GM13976 (cell line): Measurements from ENCODE around the gene UBAC2.

Experiments used
- DNase-seq: peaks from one replicate; pipeline ENCODE4 v3.0.0; 2012; ENCODE audit warnings: low spot score
- in situ Hi-C: fragments of 300-500 bp; cut with MboI; formaldehyde crosslinking; loops from one replicate; pipeline ENCODE4 v1.12.0; 2022; ENCODE audit warnings: low sequenced_read_pairs, mixed read lengths, inconsistent platforms; ENCODE audit not compliant: unreplicated experiment
- TF ChIP-seq, protein P1 (sequence below): IDR thresholded peaks from 2 replicates; pipeline ENCODE4 v1.5.1; 2012; ENCODE audit warnings: borderline replicate concordance, mild to moderate bottlenecking; ENCODE audit not compliant: insufficient read depth; ENCODE audit errors: extremely low read depth, missing control alignments, control extremely low read depth

The UBAC2 gene

DNA sequence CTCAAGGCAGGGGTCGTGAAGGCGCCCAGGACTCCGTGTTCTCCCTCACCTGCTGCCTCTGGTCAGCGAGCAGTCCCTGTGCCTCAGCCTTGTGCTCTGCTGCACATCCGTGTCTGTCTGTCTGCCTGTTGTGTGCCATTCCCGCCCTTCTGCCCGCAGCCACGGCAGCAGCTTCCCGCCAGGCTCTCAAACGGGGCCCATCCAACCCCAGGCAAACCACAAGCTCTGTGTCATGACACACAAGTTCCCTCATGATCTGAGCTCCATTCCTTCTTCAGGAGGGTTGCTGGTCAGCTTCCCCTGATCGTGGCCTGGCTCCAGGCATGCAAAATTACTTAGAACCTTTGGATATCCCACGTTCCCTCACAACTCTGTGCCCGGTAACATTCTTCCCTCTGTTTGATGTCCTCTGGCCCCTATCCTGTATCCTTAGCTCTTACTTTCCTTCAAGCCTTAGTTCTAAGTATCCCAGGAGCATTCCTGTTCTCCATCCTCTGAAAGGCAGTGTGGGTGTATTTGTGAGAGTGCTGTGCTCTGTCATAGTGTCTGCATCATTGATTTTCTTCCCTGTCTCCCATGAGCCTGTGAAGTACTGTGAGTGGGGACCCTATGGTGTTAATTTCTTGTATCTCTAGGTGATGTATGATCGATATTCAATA, 103.3 kb downstream of the UBAC2 start:
- in situ Hi-C loops: no loop called here
- no peak for DNase-seq
- TF ChIP-seq, protein P1, sequence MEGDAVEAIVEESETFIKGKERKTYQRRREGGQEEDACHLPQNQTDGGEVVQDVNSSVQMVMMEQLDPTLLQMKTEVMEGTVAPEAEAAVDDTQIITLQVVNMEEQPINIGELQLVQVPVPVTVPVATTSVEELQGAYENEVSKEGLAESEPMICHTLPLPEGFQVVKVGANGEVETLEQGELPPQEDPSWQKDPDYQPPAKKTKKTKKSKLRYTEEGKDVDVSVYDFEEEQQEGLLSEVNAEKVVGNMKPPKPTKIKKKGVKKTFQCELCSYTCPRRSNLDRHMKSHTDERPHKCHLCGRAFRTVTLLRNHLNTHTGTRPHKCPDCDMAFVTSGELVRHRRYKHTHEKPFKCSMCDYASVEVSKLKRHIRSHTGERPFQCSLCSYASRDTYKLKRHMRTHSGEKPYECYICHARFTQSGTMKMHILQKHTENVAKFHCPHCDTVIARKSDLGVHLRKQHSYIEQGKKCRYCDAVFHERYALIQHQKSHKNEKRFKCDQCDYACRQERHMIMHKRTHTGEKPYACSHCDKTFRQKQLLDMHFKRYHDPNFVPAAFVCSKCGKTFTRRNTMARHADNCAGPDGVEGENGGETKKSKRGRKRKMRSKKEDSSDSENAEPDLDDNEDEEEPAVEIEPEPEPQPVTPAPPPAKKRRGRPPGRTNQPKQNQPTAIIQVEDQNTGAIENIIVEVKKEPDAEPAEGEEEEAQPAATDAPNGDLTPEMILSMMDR: no peak

DNA sequence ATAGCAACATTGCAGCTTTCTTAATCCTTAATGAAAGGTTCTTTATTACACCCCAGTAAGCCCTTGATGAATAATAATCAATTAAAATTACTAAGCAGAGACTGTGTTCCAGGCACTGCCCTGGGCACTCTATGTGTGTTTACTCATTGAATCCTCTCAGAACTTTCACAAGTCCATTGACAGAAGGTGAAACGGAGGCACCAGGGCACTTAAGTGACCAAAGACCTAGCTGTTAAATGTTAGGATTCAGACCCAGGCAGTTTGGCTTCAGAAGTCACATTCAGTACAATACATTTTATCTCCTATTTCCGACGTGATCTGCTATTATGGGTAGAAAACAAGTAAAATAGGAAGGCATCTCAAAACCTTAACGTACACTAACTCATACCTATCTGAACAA, 103.9 kb downstream of the UBAC2 start:
- in situ Hi-C loops: no loop called here
- no peak for DNase-seq
- TF ChIP-seq, protein P1: no peak

DNA sequence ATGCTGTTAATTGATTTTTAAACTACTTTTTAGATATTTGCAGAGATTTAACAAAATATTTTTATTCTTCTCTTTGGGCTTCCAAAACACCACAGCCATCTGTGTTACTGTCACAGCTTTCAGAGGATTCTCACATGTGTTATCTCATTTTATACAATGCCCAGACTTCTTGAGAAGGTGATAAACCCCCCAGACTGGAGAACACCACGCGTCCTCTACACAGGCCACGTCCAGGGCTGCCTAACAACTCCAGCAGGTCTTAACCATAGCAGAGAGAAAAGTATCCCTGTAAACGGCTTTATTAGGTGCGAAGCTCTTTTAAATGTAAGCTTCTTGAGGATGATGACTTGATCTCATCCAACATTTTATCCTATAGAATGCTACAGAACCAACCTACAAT, 104.5 kb downstream of the UBAC2 start:
- TF ChIP-seq, protein P1: no peak
- in situ Hi-C loops: no loop called here
- DNase-seq: no peak

DNA sequence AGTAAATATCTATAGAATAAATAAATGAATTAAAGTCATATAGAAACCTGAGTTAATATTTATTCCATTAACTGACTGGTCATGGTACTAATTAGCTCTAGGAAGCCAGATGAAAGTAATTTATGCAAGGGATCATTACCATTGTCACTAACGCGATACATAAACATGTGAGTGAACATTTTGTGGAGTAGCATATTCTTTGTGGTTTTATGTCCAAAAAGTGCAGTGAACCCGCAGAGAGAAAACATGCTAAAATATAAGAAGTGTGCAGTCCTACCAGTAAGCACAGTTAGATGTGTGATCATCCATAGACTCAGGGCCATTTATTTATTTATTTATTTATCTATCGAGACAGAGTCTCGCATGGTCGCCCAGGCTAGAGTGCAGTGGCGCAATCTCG, 104.9 kb downstream of the UBAC2 start:
- DNase-seq: no peak
- in situ Hi-C loops: no loop called here
- TF ChIP-seq, protein P1: no peak

DNA sequence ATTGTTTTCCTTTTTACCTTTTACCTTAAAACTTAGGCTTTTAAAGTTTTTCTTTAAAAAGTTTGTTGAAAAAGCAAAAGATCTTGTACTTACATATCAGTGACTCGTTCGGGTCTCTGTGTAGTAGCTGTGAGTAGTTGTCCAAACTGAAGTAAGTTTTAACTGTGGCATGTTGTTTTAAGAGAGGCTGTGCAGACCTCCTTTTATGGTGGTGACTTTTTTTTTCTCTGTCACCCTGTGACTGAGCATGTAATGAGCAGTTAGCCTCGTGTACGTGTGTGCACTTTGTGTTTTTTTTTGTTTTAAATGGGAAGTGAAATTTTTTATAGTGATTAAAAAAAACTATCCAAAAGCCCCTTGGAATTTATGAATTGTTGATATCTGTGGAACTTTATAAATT, 106.6 kb downstream of the UBAC2 start, which contains the start of gene GPR183:
GPR183 (minus strand) TSS at position 153 of the 400 bp plus-strand sequence. CDS start 11,254 bp downstream, outside the sequence.
- TF ChIP-seq, protein P1: no peak
- peak; percentile 76 for DNase-seq
- in situ Hi-C loops: no loop called here

DNA sequence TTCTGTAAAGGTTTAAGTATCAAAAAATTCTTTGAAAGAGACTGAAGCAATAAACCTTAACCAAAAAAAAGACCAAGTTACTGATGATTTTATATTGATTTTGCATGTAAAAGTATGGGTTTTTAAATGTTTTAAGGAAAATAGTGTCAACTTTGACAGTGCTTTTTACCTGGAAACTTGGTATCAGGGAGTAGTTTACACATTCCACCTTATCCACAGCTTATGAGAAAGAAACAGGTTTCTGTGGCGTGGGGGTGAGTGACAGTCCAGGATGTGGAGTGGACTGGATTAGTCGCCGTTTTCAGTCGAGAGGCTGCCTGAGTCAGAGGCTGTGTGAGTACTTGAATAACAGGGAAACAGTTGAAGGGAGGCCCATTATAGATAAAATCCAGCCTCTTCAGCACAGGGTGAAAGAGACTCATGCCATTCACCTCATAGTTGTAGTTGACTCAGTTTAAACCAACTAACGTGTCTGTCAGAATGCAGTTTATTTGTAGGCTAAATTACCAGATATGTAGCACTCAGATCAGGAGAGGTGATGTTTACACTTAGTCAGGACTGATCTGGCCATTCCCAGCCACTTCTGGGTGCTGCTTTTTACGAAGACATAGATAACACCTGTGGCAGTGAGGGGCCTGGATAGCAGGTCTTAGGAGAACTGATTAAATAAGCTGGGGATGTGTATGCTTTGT, 107.1 kb downstream of the UBAC2 start:
- TF ChIP-seq, protein P1: no peak
- in situ Hi-C loops: no loop called here
- no peak for DNase-seq
